Keratinocyte (primary cell): ENCODE data around the gene NPRL2. TPM values are rescaled to one million over a fixed set of nuclear protein-coding genes. Genes with fewer than 3 reads are reported as not detected.

Source experiments
- DNase-seq: peaks from one replicate; pipeline ENCODE4 v3.0.0-alpha.2; 2011; ENCODE audit warnings: low read depth, missing footprints, low spot score
- FAIRE-seq: peaks from 2 replicates; lab custom pipeline; 2011; peaks lifted over from hg19 to GRCh38; lab: Jason Lieb, UNC
- H2AFZ ChIP-seq: 2 replicates; pipeline ENCODE4 v1.6.0; 2012; ENCODE audit warnings: low read length, control low read depth, inconsistent platforms; ENCODE audit not compliant: control insufficient read depth
- H3K27ac ChIP-seq: 2 replicates; pipeline ENCODE4 v1.5.1; 2011; ENCODE audit warnings: low read length; ENCODE audit not compliant: control insufficient read depth, insufficient read depth
- H3K27me3 ChIP-seq: 3 replicates; pipeline ENCODE4 v1.6.0; 2011; ENCODE audit warnings: low read length; ENCODE audit not compliant: control insufficient read depth, insufficient read depth; ENCODE audit errors: extremely low read depth
- H3K36me3 ChIP-seq, 2 experiments: 2 replicates in 1 of 2; 3 replicates in 1 of 2; pipeline ENCODE4 v1.5.1; 2011; ENCODE audit warnings: low read length in 2 of 2, mild to moderate bottlenecking in 1 of 2; ENCODE audit not compliant: control insufficient read depth in 2 of 2, insufficient read depth in 2 of 2; ENCODE audit errors: extremely low read depth in 1 of 2
- H3K4me1 ChIP-seq: 3 replicates; pipeline ENCODE4 v1.5.1; 2011; ENCODE audit warnings: low read length; ENCODE audit not compliant: control insufficient read depth, insufficient read depth; ENCODE audit errors: extremely low read depth
- H3K4me2 ChIP-seq: 3 replicates; pipeline ENCODE4 v1.6.0; 2011; ENCODE audit warnings: low read depth, low read length; ENCODE audit not compliant: control insufficient read depth, insufficient read depth; ENCODE audit errors: extremely low read depth
- H3K4me3 ChIP-seq, 3 experiments: fragments of 200-600 bp in 1 of 3; sonication (generic) in 1 of 3; 2 replicates in 2 of 3; 3 replicates in 1 of 3; pipeline ENCODE4 v1.5.1; 2011 to 2016; ENCODE audit warnings: low read length in 3 of 3, mild to moderate bottlenecking in 3 of 3, control low read depth in 2 of 3, inconsistent platforms in 1 of 3, low read depth in 1 of 3, mixed read lengths in 1 of 3, mixed run types in 1 of 3, moderate library complexity in 1 of 3; ENCODE audit not compliant: control insufficient read depth in 2 of 3, insufficient read depth in 2 of 3; ENCODE audit errors: extremely low read depth in 1 of 3
- H3K79me2 ChIP-seq: 2 replicates; pipeline ENCODE4 v1.6.0; 2012; ENCODE audit warnings: low read length; ENCODE audit not compliant: control insufficient read depth, insufficient read depth
- H3K9ac ChIP-seq: 3 replicates; pipeline ENCODE4 v1.6.0; 2011; ENCODE audit warnings: low read length; ENCODE audit not compliant: control insufficient read depth, insufficient read depth; ENCODE audit errors: extremely low read depth
- H3K9me1 ChIP-seq: 3 replicates; pipeline ENCODE4 v1.6.0; 2011; ENCODE audit warnings: low read length; ENCODE audit not compliant: control insufficient read depth, insufficient read depth; ENCODE audit errors: extremely low read depth
- H3K9me3 ChIP-seq: 2 replicates; pipeline ENCODE4 v1.5.1; 2012; ENCODE audit warnings: low read depth, low read length; ENCODE audit not compliant: control insufficient read depth
- H4K20me1 ChIP-seq: 3 replicates; pipeline ENCODE4 v1.6.0; 2011; ENCODE audit warnings: low read length; ENCODE audit not compliant: control insufficient read depth, insufficient read depth; ENCODE audit errors: extremely low read depth
- CTCF ChIP-seq, 3 experiments: IDR thresholded peaks in 1 of 3; conservative IDR thresholded peaks in 1 of 3; optimal IDR thresholded peaks in 1 of 3; 2 replicates in 2 of 3; 3 replicates in 1 of 3; pipeline versions ENCODE3 to v1.5.1; 2011; ENCODE audit warnings: low read length in 3 of 3, mild to moderate bottlenecking in 3 of 3, moderate library complexity in 2 of 3, control low read depth in 1 of 3, inconsistent platforms in 1 of 3; ENCODE audit not compliant: insufficient read depth in 2 of 3; ENCODE audit errors: extremely low read depth in 1 of 3
- EZH2 ChIP-seq: IDR thresholded peaks from one replicate; pipeline ENCODE4 v1.6.1; 2012; ENCODE audit warnings: inconsistent platforms, mild to moderate bottlenecking, low read length, moderate library complexity
- dilution Hi-C: fragments of 300-500 bp; cut with MboI; formaldehyde crosslinking; loops from one replicate; pipeline ENCODE4 v1.7.0; 2020; ENCODE audit warnings: low sequenced_read_pairs; ENCODE audit not compliant: extremely low pct_ligation_motif_present
- polyA plus RNA-seq, 5 experiments: library from polyadenylated mRNA; depleted of rRNA in 3 of 5; stranded (reverse) in 3 of 5; stranded (forward) in 1 of 5; unstranded in 1 of 5; fragments of >200 nt; gene quantifications; 1 replicate in 1 of 5; 2 replicates in 3 of 5; 3 replicates in 1 of 5; pipeline versions ENCODE4 v1.2.1 to v1.2.3, GENCODE V29; 2011 to 2012; ENCODE audit warnings: missing spikeins in 2 of 5, low read depth in 1 of 5, low replicate concordance in 1 of 5

The NPRL2 gene
- polyA plus RNA-seq, 1 donor (not counting 4 experiments of a cell fraction or from before 2014, with no cell fraction given), result 20.6 TPM

DNA sequence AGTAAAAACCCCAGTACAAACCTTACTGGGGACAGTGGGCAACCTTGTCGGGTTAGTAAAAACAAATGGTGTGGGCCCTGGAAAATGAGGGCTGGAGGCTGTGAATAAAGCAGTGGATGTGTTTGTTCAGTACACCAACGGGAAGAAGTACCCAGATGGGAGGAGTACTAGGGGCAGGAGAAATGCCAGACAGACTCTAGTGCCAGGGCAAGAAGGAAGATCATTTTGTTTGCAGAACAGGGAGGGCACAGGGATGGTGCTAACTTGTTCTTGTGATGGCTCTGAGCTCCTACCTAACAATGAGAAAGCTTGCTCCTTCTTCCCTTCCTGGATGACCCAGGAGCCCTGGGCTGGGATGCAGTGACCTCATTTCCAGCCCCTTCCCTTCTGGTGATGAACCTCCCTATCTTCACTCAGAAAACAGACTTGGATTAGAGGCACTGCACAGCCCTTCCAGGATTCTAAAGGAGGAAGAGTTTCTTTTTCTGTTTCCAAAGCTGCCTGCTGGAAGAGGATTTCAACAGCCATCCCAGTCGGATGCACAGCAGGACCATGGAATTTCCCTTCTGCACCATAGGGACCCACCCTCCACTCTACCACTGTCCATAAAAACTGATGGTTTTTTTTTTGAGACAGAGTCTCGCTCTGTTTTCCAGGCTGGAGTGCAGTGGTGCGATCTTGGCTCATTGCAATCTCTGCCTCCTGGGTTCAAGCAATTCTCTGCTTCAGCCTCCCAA lies 16.1 kb downstream of the NPRL2 start:
- Histone ChIP-seq H3K4me2 (peak overlapping the region; percentile 1), H3K79me2 (peaks cover 67% of the 10 kb centered on the region), H3K27ac (no peak overlapping the region), H3K9ac (no peak overlapping the region), H4K20me1 (peaks cover 7% of the 10 kb centered on the region), H3K4me3 (peak overlapping the region in 1 of 3 experiments; percentile 21), H2AFZ (no peak overlapping the region), H3K9me1 (no peaks in the 10 kb centered on the region), H3K27me3 (no peaks in the 10 kb centered on the region), H3K4me1 (peaks cover 38% of the 10 kb centered on the region), H3K36me3 (peaks cover 28 to 31% of the 10 kb centered on the region in 2 experiments), H3K9me3 (no peaks in the 10 kb centered on the region)
- DNase-seq (no peak), FAIRE-seq (no peak)
- dilution Hi-C loops, result no loop called here
- TF ChIP-seq EZH2 (no peak), CTCF (optimal IDR thresholded peaks at IDR 0.05 in 1 of 3, IDR thresholded peaks at IDR 0.05 in 1 of 3, conservative IDR thresholded peaks at IDR 0.05 in 1 of 3; ENCODE audit: extremely low read depth in 1 of 3, insufficient read depth in 2 of 3, low read length in 3 of 3) (no peak)

DNA sequence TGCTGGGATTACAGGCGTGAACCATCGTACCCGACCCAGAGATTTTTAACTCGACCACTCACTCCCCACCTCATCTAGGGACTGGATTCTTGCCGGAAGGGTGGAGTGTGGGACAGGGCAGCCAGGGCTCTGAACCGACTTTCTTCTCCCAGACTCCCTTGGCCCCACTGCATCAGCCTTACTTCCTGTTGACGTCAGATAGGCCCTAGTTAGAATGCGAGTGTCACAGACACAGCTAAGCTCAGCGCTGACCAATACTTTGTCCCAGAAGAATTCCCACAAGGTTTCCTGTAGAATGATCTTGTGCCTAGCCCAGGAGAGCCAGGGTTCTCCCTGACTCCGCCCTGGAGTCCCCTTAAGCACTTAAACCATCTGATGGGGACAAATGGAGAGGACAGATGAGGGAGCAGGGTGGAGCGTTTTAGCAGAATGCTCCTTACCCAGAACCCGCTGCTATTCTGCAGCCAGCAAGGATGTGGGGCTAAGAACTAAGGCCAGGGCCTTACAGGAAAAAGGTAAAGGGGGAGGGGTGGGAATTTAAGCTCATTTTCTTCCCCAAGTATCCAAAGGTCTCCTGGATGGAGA lies 16.7 kb downstream of the NPRL2 start:
- dilution Hi-C loops, result no loop called here
- FAIRE-seq (no peak), DNase-seq (no peak)
- no peak for TF ChIP-seq EZH2
- no peak for TF ChIP-seq CTCF (optimal IDR thresholded peaks at IDR 0.05 in 1 of 3, IDR thresholded peaks at IDR 0.05 in 1 of 3, conservative IDR thresholded peaks at IDR 0.05 in 1 of 3; ENCODE audit: extremely low read depth in 1 of 3, insufficient read depth in 2 of 3, low read length in 3 of 3)
- Histone ChIP-seq H3K9ac (no peak overlapping the region), H3K9me1 (no peaks in the 10 kb centered on the region), H3K4me1 (peaks cover 34% of the 10 kb centered on the region), H4K20me1 (peaks cover 7% of the 10 kb centered on the region), H3K9me3 (no peaks in the 10 kb centered on the region), H3K27ac (no peak overlapping the region), H3K79me2 (peaks cover 66% of the 10 kb centered on the region), H3K36me3 (peaks cover 31 to 33% of the 10 kb centered on the region in 2 experiments), H3K27me3 (no peaks in the 10 kb centered on the region), H3K4me2 (peak overlapping the region; percentile 1), H2AFZ (no peak overlapping the region), H3K4me3 (no peak overlapping the region)
